Measurements from ENCODE around the gene SOD2.

DNA sequence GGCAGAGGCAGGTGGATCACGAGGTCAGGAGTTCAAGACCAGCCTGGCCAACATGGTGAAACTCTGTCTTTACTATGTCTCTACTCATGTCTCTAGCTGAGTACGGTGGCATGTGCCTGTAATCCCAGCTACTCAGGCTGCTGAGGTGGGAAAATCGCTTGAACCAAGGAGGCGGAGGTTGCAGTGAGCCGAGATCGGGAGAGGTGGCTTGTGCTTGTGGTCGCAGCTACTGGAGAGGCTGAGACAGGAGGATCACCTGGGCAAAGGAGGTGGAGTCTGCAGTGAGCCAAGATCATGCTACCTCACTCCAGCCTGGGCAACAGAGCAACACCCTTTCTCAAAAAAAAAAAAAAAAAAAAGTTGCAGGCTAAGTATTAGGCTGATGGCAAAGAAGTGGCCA lies 26.2 kb upstream of the SOD2 start:
- TF ChIP-seq, protein P1, sequence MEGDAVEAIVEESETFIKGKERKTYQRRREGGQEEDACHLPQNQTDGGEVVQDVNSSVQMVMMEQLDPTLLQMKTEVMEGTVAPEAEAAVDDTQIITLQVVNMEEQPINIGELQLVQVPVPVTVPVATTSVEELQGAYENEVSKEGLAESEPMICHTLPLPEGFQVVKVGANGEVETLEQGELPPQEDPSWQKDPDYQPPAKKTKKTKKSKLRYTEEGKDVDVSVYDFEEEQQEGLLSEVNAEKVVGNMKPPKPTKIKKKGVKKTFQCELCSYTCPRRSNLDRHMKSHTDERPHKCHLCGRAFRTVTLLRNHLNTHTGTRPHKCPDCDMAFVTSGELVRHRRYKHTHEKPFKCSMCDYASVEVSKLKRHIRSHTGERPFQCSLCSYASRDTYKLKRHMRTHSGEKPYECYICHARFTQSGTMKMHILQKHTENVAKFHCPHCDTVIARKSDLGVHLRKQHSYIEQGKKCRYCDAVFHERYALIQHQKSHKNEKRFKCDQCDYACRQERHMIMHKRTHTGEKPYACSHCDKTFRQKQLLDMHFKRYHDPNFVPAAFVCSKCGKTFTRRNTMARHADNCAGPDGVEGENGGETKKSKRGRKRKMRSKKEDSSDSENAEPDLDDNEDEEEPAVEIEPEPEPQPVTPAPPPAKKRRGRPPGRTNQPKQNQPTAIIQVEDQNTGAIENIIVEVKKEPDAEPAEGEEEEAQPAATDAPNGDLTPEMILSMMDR (IDR thresholded peaks at IDR 0.05; ENCODE audit: insufficient read depth, low read length, poor library complexity, severe bottlenecking): no peak
- TF ChIP-seq EZH2phosphoT487 (conservative IDR thresholded peaks at IDR 0.05; ENCODE audit: low read length): no peak
